A673 (cell line): ENCODE measurements around the gene BBS5.

Source experiments
- EZH2 ChIP-seq: fragments of 200-600 bp; sonication (generic); IDR thresholded peaks from 2 replicates; pipeline ENCODE4 v1.6.1; 2017; ENCODE audit warnings: borderline replicate concordance, low read depth, mild to moderate bottlenecking, mixed read lengths, antibody characterized with exemption, low read length; ENCODE audit not compliant: poor library complexity, severe bottlenecking
- TF ChIP-seq, protein P1 (sequence below): fragments of 300-800, 200-600 bp; sonication (generic); conservative IDR thresholded peaks from 2 replicates; pipeline ENCODE4 v1.5.1; 2017; ENCODE audit warnings: low read depth, mild to moderate bottlenecking, antibody characterized with exemption, low read length, moderate library complexity, mixed read lengths

DNA sequence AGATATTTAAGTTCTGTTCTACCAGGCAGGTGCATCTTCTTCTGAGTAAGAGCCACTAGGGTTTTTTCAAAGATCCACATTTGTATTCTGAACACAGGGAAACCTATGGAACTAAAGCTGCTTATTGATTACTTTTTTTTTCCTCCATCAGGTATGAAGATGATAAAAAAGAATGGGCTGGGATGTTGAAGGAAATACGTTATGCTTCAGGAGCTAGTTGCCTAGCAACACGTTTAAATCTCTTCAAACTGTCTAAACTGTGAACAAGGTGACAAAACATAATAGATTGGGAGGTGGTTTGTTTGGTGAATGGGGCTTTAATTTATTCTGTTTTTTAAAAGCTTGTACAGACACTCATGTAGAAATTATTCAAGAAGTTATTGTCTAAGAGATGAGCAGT is 46.1 kb downstream of the BBS5 start:
- TF ChIP-seq, protein P1, sequence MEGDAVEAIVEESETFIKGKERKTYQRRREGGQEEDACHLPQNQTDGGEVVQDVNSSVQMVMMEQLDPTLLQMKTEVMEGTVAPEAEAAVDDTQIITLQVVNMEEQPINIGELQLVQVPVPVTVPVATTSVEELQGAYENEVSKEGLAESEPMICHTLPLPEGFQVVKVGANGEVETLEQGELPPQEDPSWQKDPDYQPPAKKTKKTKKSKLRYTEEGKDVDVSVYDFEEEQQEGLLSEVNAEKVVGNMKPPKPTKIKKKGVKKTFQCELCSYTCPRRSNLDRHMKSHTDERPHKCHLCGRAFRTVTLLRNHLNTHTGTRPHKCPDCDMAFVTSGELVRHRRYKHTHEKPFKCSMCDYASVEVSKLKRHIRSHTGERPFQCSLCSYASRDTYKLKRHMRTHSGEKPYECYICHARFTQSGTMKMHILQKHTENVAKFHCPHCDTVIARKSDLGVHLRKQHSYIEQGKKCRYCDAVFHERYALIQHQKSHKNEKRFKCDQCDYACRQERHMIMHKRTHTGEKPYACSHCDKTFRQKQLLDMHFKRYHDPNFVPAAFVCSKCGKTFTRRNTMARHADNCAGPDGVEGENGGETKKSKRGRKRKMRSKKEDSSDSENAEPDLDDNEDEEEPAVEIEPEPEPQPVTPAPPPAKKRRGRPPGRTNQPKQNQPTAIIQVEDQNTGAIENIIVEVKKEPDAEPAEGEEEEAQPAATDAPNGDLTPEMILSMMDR, result no peak
- TF ChIP-seq EZH2, result no peak
